ENCODE data around the gene GPBAR1. TPM values are rescaled to one million over a fixed set of nuclear protein-coding genes. Genes with fewer than 3 reads are reported as not detected.

GPBAR1 gene
- total RNA-seq (1.2 TPM), polyA plus RNA-seq (not detected)

- Mint-ChIP-seq H3K4me1 (peaks cover 5 to 29% (median 12%) of the 10 kb centered on the region in 4 donors), H3K27ac (peak within 1 kb of the TSS; percentile 80 to 85 (median 83)), H3K4me3 (peak within 1 kb of the TSS in 1 of 4 donors; percentile 61), H3K9me3 (peaks cover 0 to 1% (median 0%) of the 10 kb centered on the region in 7 donors), H3K27me3 (no peaks in the 10 kb centered on the region), H3K36me3 (peaks cover 12% of the 10 kb centered on the region)
- Histone ChIP-seq H3K9me3 (ENCODE audit: control insufficient read depth in 2 of 2, low read length in 2 of 2) (no peaks in the 10 kb centered on the region), H3K4me1 (ENCODE audit: control insufficient read depth, insufficient read depth, low read length, poor library complexity, severe bottlenecking) (peaks cover 6% of the 10 kb centered on the region), H3K36me3 (ENCODE audit: control insufficient read depth, insufficient read depth, low read length) (peaks cover 22% of the 10 kb centered on the region), H3K4me3 (ENCODE audit: low read depth, low read length) (no peak within 1 kb of the TSS), H3K27ac (ENCODE audit: insufficient read depth, low read length, poor library complexity, severe bottlenecking) (no peak within 1 kb of the TSS), H3K27me3 (ENCODE audit: control insufficient read depth, insufficient read depth, low read length) (no peaks in the 10 kb centered on the region)
- DNase-seq: no peak
- no peak for ATAC-seq (ENCODE audit: low read depth in 2 of 2)
Measured at GRCh38 chr2:218260742-218261422, at the start of gene GPBAR1. TSS of gene GPBAR1 (plus strand) at chr2:218261015. CDS start at chr2:218262725, 1,710 bp downstream.

GRCh38 chr2:218214116-218214515, 46.7 kb upstream of the GPBAR1 start:
- Histone ChIP-seq H3K4me3 (ENCODE audit: low read depth, low read length) (no peak overlapping the region), H3K27ac (ENCODE audit: insufficient read depth, low read length, poor library complexity, severe bottlenecking) (no peak overlapping the region), H3K4me1 (ENCODE audit: control insufficient read depth, insufficient read depth, low read length, poor library complexity, severe bottlenecking) (peaks cover 14% of the 10 kb centered on the region), H3K9me3 (ENCODE audit: control insufficient read depth in 2 of 2, low read length in 2 of 2) (peaks cover 5% of the 10 kb centered on the region in 2 experiments), H3K36me3 (ENCODE audit: control insufficient read depth, insufficient read depth, low read length) (no peaks in the 10 kb centered on the region), H3K27me3 (ENCODE audit: control insufficient read depth, insufficient read depth, low read length) (no peaks in the 10 kb centered on the region)
- Mint-ChIP-seq H3K27me3 (peaks cover 12% of the 10 kb centered on the region), H3K36me3 (peaks cover 14% of the 10 kb centered on the region), H3K4me1 (peaks cover 10 to 23% (median 16%) of the 10 kb centered on the region in 4 donors), H3K27ac (no peak overlapping the region), H3K4me3 (peak overlapping the region in 2 of 4 donors; percentile 80 to 89), H3K9me3 (peaks cover 0 to 8% (median 4%) of the 10 kb centered on the region in 7 donors)
- no peak for DNase-seq
- ATAC-seq (ENCODE audit: low read depth in 2 of 2): no peak

- peaks cover 36% of the 10 kb centered on the region for H3K4me1 ChIP-seq (ENCODE audit: control insufficient read depth, insufficient read depth, low read length, poor library complexity, severe bottlenecking)
- H3K9me3 ChIP-seq (ENCODE audit: control insufficient read depth in 2 of 2, low read length in 2 of 2): no peaks in the 10 kb centered on the region
- H3K27ac ChIP-seq (ENCODE audit: insufficient read depth, low read length, poor library complexity, severe bottlenecking): peak overlapping the region; percentile 98
- H3K27me3 ChIP-seq (ENCODE audit: control insufficient read depth, insufficient read depth, low read length): no peaks in the 10 kb centered on the region
- H3K36me3 ChIP-seq (ENCODE audit: control insufficient read depth, insufficient read depth, low read length): peaks cover 6% of the 10 kb centered on the region
- H3K36me3 Mint-ChIP-seq: peaks cover 24% of the 10 kb centered on the region
- DNase-seq (no peak), ATAC-seq (ENCODE audit: low read depth in 2 of 2) (no peak)
- H3K4me3 ChIP-seq (ENCODE audit: low read depth, low read length): peak overlapping the region; percentile 92
- H3K4me3 Mint-ChIP-seq: peak overlapping the region; percentile 87 to 99 (median 90)
- peaks cover 5% of the 10 kb centered on the region for H3K27me3 Mint-ChIP-seq
- peaks cover 0 to 2% (median 0%) of the 10 kb centered on the region in 7 donors for H3K9me3 Mint-ChIP-seq
- peaks cover 23 to 41% (median 32%) of the 10 kb centered on the region in 4 donors for H3K4me1 Mint-ChIP-seq
- H3K27ac Mint-ChIP-seq: peak overlapping the region; percentile 97 to 99 (median 98)
Measured at GRCh38 chr2:218216336-218216673, 44.5 kb upstream of the GPBAR1 start.

- Histone ChIP-seq H3K36me3 (ENCODE audit: control insufficient read depth, insufficient read depth, low read length) (peaks cover 8% of the 10 kb centered on the region), H3K4me1 (ENCODE audit: control insufficient read depth, insufficient read depth, low read length, poor library complexity, severe bottlenecking) (peaks cover 41% of the 10 kb centered on the region), H3K4me3 (ENCODE audit: low read depth, low read length) (peak within 1 kb of the TSS; percentile 98), H3K27ac (ENCODE audit: insufficient read depth, low read length, poor library complexity, severe bottlenecking) (peak within 1 kb of the TSS; percentile 98), H3K27me3 (ENCODE audit: control insufficient read depth, insufficient read depth, low read length) (no peaks in the 10 kb centered on the region), H3K9me3 (ENCODE audit: control insufficient read depth in 2 of 2, low read length in 2 of 2) (no peaks in the 10 kb centered on the region)
- peak within 1 kb of the TSS; percentile 97 to 99 (median 98) for H3K27ac Mint-ChIP-seq
- H3K4me3 Mint-ChIP-seq: peak within 1 kb of the TSS; percentile 89 to 99 (median 94)
- H3K27me3 Mint-ChIP-seq: peaks cover 5% of the 10 kb centered on the region
- peaks cover 0 to 2% (median 0%) of the 10 kb centered on the region in 7 donors for H3K9me3 Mint-ChIP-seq
- peaks cover 26% of the 10 kb centered on the region for H3K36me3 Mint-ChIP-seq
- peaks cover 27 to 44% (median 37%) of the 10 kb centered on the region in 4 donors for H3K4me1 Mint-ChIP-seq
- ATAC-seq (ENCODE audit: low read depth in 2 of 2) (peak; percentile 76), DNase-seq (peak; percentile 91 to 98 (median 96))
Measured at GRCh38 chr2:218216674-218217359, 44.0 kb upstream of the GPBAR1 start, which contains the start of gene ARPC2. TSS of gene ARPC2 (plus strand) at chr2:218217189. CDS start at chr2:218217471, 282 bp downstream.

GRCh38 chr2:218217360-218218267, 43.2 kb upstream of the GPBAR1 start:
- H3K4me3 Mint-ChIP-seq: peak overlapping the region; percentile 89 to 99 (median 94)
- peak; percentile 38 to 54 for ATAC-seq (ENCODE audit: low read depth in 2 of 2)
- H3K36me3 Mint-ChIP-seq: peaks cover 24% of the 10 kb centered on the region
- Histone ChIP-seq H3K9me3 (ENCODE audit: control insufficient read depth in 2 of 2, low read length in 2 of 2) (no peaks in the 10 kb centered on the region), H3K4me1 (ENCODE audit: control insufficient read depth, insufficient read depth, low read length, poor library complexity, severe bottlenecking) (peaks cover 49% of the 10 kb centered on the region), H3K27me3 (ENCODE audit: control insufficient read depth, insufficient read depth, low read length) (no peaks in the 10 kb centered on the region), H3K4me3 (ENCODE audit: low read depth, low read length) (peak overlapping the region; percentile 98), H3K27ac (ENCODE audit: insufficient read depth, low read length, poor library complexity, severe bottlenecking) (peak overlapping the region; percentile 98), H3K36me3 (ENCODE audit: control insufficient read depth, insufficient read depth, low read length) (peaks cover 10% of the 10 kb centered on the region)
- peaks cover 25 to 50% (median 42%) of the 10 kb centered on the region in 4 donors for H3K4me1 Mint-ChIP-seq
- peak overlapping the region; percentile 94 to 98 (median 97) for H3K27ac Mint-ChIP-seq
- H3K9me3 Mint-ChIP-seq: peaks cover 0 to 2% (median 0%) of the 10 kb centered on the region in 7 donors
- H3K27me3 Mint-ChIP-seq: peaks cover 5% of the 10 kb centered on the region
- peak; percentile 58 to 80 (median 63) for DNase-seq

- ATAC-seq (ENCODE audit: low read depth in 2 of 2) (peak; percentile 49 to 62), DNase-seq (peak in 2 of 3 donors; percentile 61 to 86)
- peaks cover 31 to 59% (median 48%) of the 10 kb centered on the region in 4 donors for H3K4me1 Mint-ChIP-seq
- H3K27ac Mint-ChIP-seq: peak overlapping the region; percentile 94 to 98 (median 97)
- H3K4me3 ChIP-seq (ENCODE audit: low read depth, low read length): peak overlapping the region; percentile 98
- H3K27ac ChIP-seq (ENCODE audit: insufficient read depth, low read length, poor library complexity, severe bottlenecking): peak overlapping the region; percentile 98
- H3K4me1 ChIP-seq (ENCODE audit: control insufficient read depth, insufficient read depth, low read length, poor library complexity, severe bottlenecking): peaks cover 59% of the 10 kb centered on the region
- no peaks in the 10 kb centered on the region for H3K27me3 ChIP-seq (ENCODE audit: control insufficient read depth, insufficient read depth, low read length)
- H3K4me3 Mint-ChIP-seq: peak overlapping the region; percentile 89 to 99 (median 94)
- H3K36me3 ChIP-seq (ENCODE audit: control insufficient read depth, insufficient read depth, low read length): peaks cover 18% of the 10 kb centered on the region
- no peaks in the 10 kb centered on the region for H3K9me3 ChIP-seq (ENCODE audit: control insufficient read depth in 2 of 2, low read length in 2 of 2)
- H3K27me3 Mint-ChIP-seq: no peaks in the 10 kb centered on the region
- peaks cover 25% of the 10 kb centered on the region for H3K36me3 Mint-ChIP-seq
- peaks cover 0 to 1% (median 0%) of the 10 kb centered on the region in 7 donors for H3K9me3 Mint-ChIP-seq
Measured at GRCh38 chr2:218218268-218219185, 42.3 kb upstream of the GPBAR1 start.

Measured in CD4-positive, CD25-positive, alpha-beta regulatory T cell (primary cell).